GM21515 (cell line): ENCODE results near the gene HMCN2.

Experiments
- ATAC-seq: cut with Tn5 transposase; IDR thresholded peaks from one replicate; pipeline ENCODE4 v1.9.1; 2021; ENCODE audit not compliant: unreplicated experiment

HMCN2 gene

GRCh38 chr9:130410443-130410842, 144.9 kb downstream of the HMCN2 start:
- no peak for ATAC-seq

GRCh38 chr9:130411566-130411915, 146.0 kb downstream of the HMCN2 start:
- no peak for ATAC-seq

- ATAC-seq = no peak
Observed at GRCh38 chr9:130414081-130414731, 148.6 kb downstream of the HMCN2 start.

- ATAC-seq = no peak
Observed at GRCh38 chr9:130414910-130415746, 149.6 kb downstream of the HMCN2 start.

- ATAC-seq = no peak
Observed at GRCh38 chr9:130417602-130418001, 152.0 kb downstream of the HMCN2 start.

GRCh38 chr9:130418776-130419175, 153.2 kb downstream of the HMCN2 start:
- ATAC-seq = no peak

GRCh38 chr9:130419521-130420035, 154.0 kb downstream of the HMCN2 start:
- no peak for ATAC-seq

- no peak for ATAC-seq
Observed at GRCh38 chr9:130421154-130421801, 155.7 kb downstream of the HMCN2 start.

- ATAC-seq = no peak
Observed at GRCh38 chr9:130421802-130422276, 156.3 kb downstream of the HMCN2 start.

GRCh38 chr9:130422546-130422945, 157.0 kb downstream of the HMCN2 start:
- no peak for ATAC-seq

GRCh38 chr9:130423272-130423671, 157.7 kb downstream of the HMCN2 start:
- ATAC-seq = no peak

GRCh38 chr9:130424595-130425454, 159.3 kb downstream of the HMCN2 start:
- no peak for ATAC-seq

- no peak for ATAC-seq
Observed at GRCh38 chr9:130425741-130426466, 160.3 kb downstream of the HMCN2 start.

GRCh38 chr9:130426467-130426773, 160.9 kb downstream of the HMCN2 start:
- no peak for ATAC-seq

- no peak for ATAC-seq
Observed at GRCh38 chr9:130426883-130427282, 161.3 kb downstream of the HMCN2 start.

GRCh38 chr9:130427326-130427725, 161.8 kb downstream of the HMCN2 start:
- no peak for ATAC-seq

GRCh38 chr9:130428086-130428665, 162.6 kb downstream of the HMCN2 start:
- ATAC-seq = no peak

GRCh38 chr9:130429381-130429780, 163.8 kb downstream of the HMCN2 start:
- no peak for ATAC-seq

GRCh38 chr9:130429831-130430230, 164.3 kb downstream of the HMCN2 start:
- ATAC-seq = no peak

GRCh38 chr9:130430232-130430631, 164.7 kb downstream of the HMCN2 start:
- ATAC-seq = no peak
